Measurements from ENCODE around the gene LMO3.

LMO3 gene

GRCh38 chr12:16553457-16553856 is 52.5 kb downstream of the LMO3 start:
- ATAC-seq, result no peak
- TF ChIP-seq TCF4 (CRISPR knock-in tag; IDR thresholded peaks at IDR 0.05; ENCODE audit: borderline replicate concordance), result no peak
- no peak for TF ChIP-seq SNAI2 (CRISPR knock-in tag; IDR thresholded peaks at IDR 0.05)
- TF ChIP-seq TSHZ2 (CRISPR knock-in tag; IDR thresholded peaks at IDR 0.05), result no peak
- TF ChIP-seq ZFP30 (CRISPR knock-in tag; IDR thresholded peaks at IDR 0.05), result no peak
- no peak for TF ChIP-seq CSRNP3 (CRISPR knock-in tag; IDR thresholded peaks at IDR 0.05)

DNA sequence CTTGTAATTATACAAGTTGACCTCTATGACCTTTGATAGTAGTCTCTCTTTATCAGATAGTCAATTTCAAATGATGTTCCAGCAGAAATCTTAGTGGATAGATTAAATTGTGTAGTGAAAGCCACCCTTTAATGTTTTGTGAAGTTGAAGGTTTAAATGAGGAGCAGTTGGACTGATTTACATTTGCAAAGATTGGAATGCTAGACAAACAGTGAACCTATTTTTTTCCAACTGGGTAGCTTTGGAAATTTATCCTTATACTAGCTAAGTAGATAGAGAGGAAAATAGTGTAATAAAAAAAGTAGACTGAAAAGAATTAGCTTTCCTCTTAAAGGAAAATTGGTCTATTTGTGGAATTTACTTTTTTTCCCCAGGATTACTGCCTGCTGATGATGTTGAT is 53.7 kb downstream of the LMO3 start:
- no peak for ATAC-seq

GRCh38 chr12:16545836-16546235 is 60.1 kb downstream of the LMO3 start:
- ATAC-seq, result no peak
- TF ChIP-seq ZNF70 (CRISPR knock-in tag; IDR thresholded peaks at IDR 0.05), result no peak
- TF ChIP-seq OSR1 (CRISPR knock-in tag; IDR thresholded peaks at IDR 0.05), result no peak
- no peak for TF ChIP-seq TCF4 (CRISPR knock-in tag; IDR thresholded peaks at IDR 0.05; ENCODE audit: borderline replicate concordance)
- TF ChIP-seq ISL1 (CRISPR knock-in tag; IDR thresholded peaks at IDR 0.05), result no peak
- TF ChIP-seq CREB5 (CRISPR knock-in tag; IDR thresholded peaks at IDR 0.05; ENCODE audit: low read depth), result no peak
- TF ChIP-seq SNAI2 (CRISPR knock-in tag; IDR thresholded peaks at IDR 0.05), result no peak
- TF ChIP-seq GLIS3 (CRISPR knock-in tag; IDR thresholded peaks at IDR 0.05), result no peak
- TF ChIP-seq POU6F1 (CRISPR knock-in tag; IDR thresholded peaks at IDR 0.05; ENCODE audit: borderline replicate concordance, low read depth), result no peak
- TF ChIP-seq RARB (CRISPR knock-in tag; IDR thresholded peaks at IDR 0.05), result no peak
- TF ChIP-seq PPARA (CRISPR knock-in tag; IDR thresholded peaks at IDR 0.05; ENCODE audit: borderline replicate concordance), result no peak

More for the DNA sequence above, 53.7 kb downstream of the LMO3 start:
- no peak for TF ChIP-seq CSRNP3 (CRISPR knock-in tag; IDR thresholded peaks at IDR 0.05)
- no peak for TF ChIP-seq ZFP30 (CRISPR knock-in tag; IDR thresholded peaks at IDR 0.05)
- TF ChIP-seq ESRRG (CRISPR knock-in tag; IDR thresholded peaks at IDR 0.05), result no peak
- TF ChIP-seq BACH2 (CRISPR knock-in tag; IDR thresholded peaks at IDR 0.05; ENCODE audit: borderline replicate concordance), result no peak
- TF ChIP-seq CREB5 (CRISPR knock-in tag; IDR thresholded peaks at IDR 0.05; ENCODE audit: low read depth), result no peak
- no peak for TF ChIP-seq GLIS3 (CRISPR knock-in tag; IDR thresholded peaks at IDR 0.05)
- no peak for TF ChIP-seq TOX (CRISPR knock-in tag; IDR thresholded peaks at IDR 0.05; ENCODE audit: borderline replicate concordance)
- TF ChIP-seq OSR1 (CRISPR knock-in tag; IDR thresholded peaks at IDR 0.05), result no peak
- no peak for TF ChIP-seq TSHZ2 (CRISPR knock-in tag; IDR thresholded peaks at IDR 0.05)
- TF ChIP-seq CSDC2 (CRISPR knock-in tag; IDR thresholded peaks at IDR 0.05), result no peak
- TF ChIP-seq TCF4 (CRISPR knock-in tag; IDR thresholded peaks at IDR 0.05; ENCODE audit: borderline replicate concordance), result no peak
- no peak for TF ChIP-seq ZNF8 (CRISPR knock-in tag; IDR thresholded peaks at IDR 0.05)
- no peak for TF ChIP-seq ZC3H10 (CRISPR knock-in tag; IDR thresholded peaks at IDR 0.05)
- TF ChIP-seq ZNF565 (CRISPR knock-in tag; conservative IDR thresholded peaks at IDR 0.05; ENCODE audit: low read depth), result no peak
- no peak for TF ChIP-seq ZFP3 (CRISPR knock-in tag; IDR thresholded peaks at IDR 0.05)
- TF ChIP-seq ISL1 (CRISPR knock-in tag; IDR thresholded peaks at IDR 0.05), result no peak

Measured in SK-N-SH treated with all-trans-retinoic acid at 6 μM for 48 hours (cell line).